Tibial nerve (tissue), 4 donors: Measurements from ENCODE around the gene PLD5.

Source experiments
- CTCF ChIP-seq, 5 experiments: fragments of 200-600 bp in 3 of 5; fragments of 450-650 bp in 2 of 5; sonication (generic) in 3 of 5; IDR thresholded peaks; one replicate each; pipeline ENCODE4 v1.5.1; 2016 to 2019; ENCODE audit warnings: antibody characterized with exemption in 5 of 5, mild to moderate bottlenecking in 3 of 5, moderate library complexity in 2 of 5
- EP300 ChIP-seq, 2 donors: sonication (generic); formaldehyde crosslinking; IDR thresholded peaks; one replicate each; pipeline ENCODE4 v1.6.1; 2017; ENCODE audit warnings: antibody characterized with exemption in 2 of 2, mild to moderate bottlenecking in 1 of 2
- POLR2A ChIP-seq, 2 donors: fragments of 450-650 bp; IDR thresholded peaks; one replicate each; pipeline ENCODE4 v1.6.1; 2017; ENCODE audit warnings: antibody characterized with exemption in 2 of 2, mild to moderate bottlenecking in 2 of 2, moderate library complexity in 2 of 2

- TF ChIP-seq CTCF (IDR thresholded peaks at IDR 0.05): no peak
- no peak for TF ChIP-seq POLR2A (IDR thresholded peaks at IDR 0.05)
- TF ChIP-seq EP300 (IDR thresholded peaks at IDR 0.05): no peak
These were observed 122.6 kb downstream of the PLD5 start for GRCh38 chr1:242401937-242402336.
